T-helper 2 cell treated with Interferon-gamma antibody and Interleukin-4, amounts not matched to agents 5 μg/mL and 100 μg/mL, for 36 hours (primary cell): Measurements from ENCODE around the gene MFRP.

Experiments
- DNase-seq: peaks from one replicate; pipeline ENCODE4 v3.0.0; 2021; ENCODE audit warnings: low spot score
- H3K27ac Mint-ChIP-seq: one replicate; pipeline ENCODE4 v1.8.0; 2021; ENCODE audit warnings: mild to moderate bottlenecking, mixed read lengths
- H3K27me3 Mint-ChIP-seq: one replicate; pipeline ENCODE4 v1.8.0; 2021; ENCODE audit warnings: low read depth, mixed read lengths
- H3K36me3 Mint-ChIP-seq: one replicate; pipeline ENCODE4 v1.8.0; 2021; ENCODE audit warnings: low read depth, mixed read lengths
- H3K4me1 Mint-ChIP-seq: one replicate; pipeline ENCODE4 v1.8.0; 2021; ENCODE audit warnings: low read depth, mixed read lengths
- H3K4me3 Mint-ChIP-seq: one replicate; pipeline ENCODE4 v1.8.0; 2022; ENCODE audit warnings: mild to moderate bottlenecking, moderate library complexity, mixed read lengths
- H3K9me3 Mint-ChIP-seq: one replicate; pipeline ENCODE4 v1.8.0; 2021; ENCODE audit warnings: mixed read lengths

Gene MFRP

DNA sequence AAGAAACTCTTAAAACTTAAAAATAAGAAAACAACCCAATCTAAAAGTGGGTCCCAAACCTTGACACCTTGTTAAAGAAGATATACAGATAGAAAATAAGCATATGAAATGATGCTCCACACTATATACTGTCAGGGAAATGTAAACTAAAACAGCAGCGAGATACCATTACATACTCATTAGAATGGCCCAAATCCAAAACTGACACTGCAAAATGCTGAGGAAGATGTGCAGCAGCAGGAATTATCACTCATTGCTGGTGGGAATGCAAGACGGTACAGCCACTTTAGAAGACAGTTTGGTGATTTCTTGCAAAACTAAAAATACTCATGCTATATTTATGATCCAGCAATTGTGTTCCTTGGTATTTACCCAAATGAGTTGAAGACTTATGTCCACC lies 17.2 kb downstream of the MFRP start:
- no peaks in the 10 kb centered on the region for H3K9me3 Mint-ChIP-seq
- H3K36me3 Mint-ChIP-seq, result no peaks in the 10 kb centered on the region
- no peak overlapping the region for H3K4me3 Mint-ChIP-seq
- H3K27ac Mint-ChIP-seq, result no peak overlapping the region
- H3K27me3 Mint-ChIP-seq, result peaks cover 15% of the 10 kb centered on the region
- H3K4me1 Mint-ChIP-seq, result peaks cover 7% of the 10 kb centered on the region
- DNase-seq, result no peak

DNA sequence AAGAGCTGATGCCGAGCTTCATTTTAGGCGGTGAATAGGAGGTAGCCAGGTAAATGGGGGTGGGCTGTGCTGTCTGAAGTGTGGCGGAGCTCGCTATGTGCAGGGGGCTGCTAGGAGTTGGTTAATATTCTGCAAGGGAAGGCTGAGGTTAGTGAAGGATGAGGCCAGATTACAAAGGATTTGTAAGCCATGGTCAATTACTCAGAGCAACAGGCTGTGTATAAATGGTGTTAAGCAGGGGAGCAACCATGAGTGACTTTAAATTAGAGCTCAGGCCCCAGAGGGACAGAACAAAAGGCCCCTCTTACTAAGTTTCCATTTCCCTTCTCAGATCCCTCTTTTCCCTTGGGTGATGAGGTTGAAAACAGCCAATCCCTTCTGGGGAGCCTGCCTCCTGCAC lies 22.3 kb downstream of the MFRP start:
- no peaks in the 10 kb centered on the region for H3K9me3 Mint-ChIP-seq
- H3K4me1 Mint-ChIP-seq, result peaks cover 15% of the 10 kb centered on the region
- peaks cover 8% of the 10 kb centered on the region for H3K27me3 Mint-ChIP-seq
- no peak overlapping the region for H3K4me3 Mint-ChIP-seq
- no peaks in the 10 kb centered on the region for H3K36me3 Mint-ChIP-seq
- DNase-seq, result no peak
- no peak overlapping the region for H3K27ac Mint-ChIP-seq

DNA sequence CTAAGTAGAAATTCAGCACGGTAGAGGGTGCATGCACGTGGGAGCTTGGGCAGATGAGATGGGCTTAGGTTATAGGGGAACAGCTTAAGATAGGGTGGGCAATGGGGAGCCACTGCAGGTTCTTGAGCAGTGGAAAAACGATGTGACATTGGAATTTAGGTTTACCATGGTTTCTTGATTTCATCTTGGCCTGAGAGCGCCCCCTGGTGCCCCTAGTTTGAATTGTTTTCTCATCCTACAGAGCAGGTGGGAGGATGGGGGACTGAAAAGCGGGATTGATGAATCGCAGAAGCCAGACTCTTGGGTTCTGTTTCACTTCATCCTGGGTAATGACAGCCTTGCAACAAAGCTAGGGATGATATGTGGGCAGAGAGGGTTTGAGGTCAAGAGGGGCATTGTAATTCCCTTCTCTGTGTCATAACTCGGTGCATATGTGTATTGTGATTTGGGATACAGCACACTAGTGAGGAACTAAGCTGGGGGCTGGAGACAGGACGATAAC lies 22.9 kb downstream of the MFRP start:
- Mint-ChIP-seq H3K9me3 (no peaks in the 10 kb centered on the region), H3K27me3 (peaks cover 9% of the 10 kb centered on the region), H3K36me3 (no peaks in the 10 kb centered on the region), H3K27ac (no peak overlapping the region), H3K4me3 (no peak overlapping the region), H3K4me1 (peaks cover 19% of the 10 kb centered on the region)
- peak; percentile 64 for DNase-seq

DNA sequence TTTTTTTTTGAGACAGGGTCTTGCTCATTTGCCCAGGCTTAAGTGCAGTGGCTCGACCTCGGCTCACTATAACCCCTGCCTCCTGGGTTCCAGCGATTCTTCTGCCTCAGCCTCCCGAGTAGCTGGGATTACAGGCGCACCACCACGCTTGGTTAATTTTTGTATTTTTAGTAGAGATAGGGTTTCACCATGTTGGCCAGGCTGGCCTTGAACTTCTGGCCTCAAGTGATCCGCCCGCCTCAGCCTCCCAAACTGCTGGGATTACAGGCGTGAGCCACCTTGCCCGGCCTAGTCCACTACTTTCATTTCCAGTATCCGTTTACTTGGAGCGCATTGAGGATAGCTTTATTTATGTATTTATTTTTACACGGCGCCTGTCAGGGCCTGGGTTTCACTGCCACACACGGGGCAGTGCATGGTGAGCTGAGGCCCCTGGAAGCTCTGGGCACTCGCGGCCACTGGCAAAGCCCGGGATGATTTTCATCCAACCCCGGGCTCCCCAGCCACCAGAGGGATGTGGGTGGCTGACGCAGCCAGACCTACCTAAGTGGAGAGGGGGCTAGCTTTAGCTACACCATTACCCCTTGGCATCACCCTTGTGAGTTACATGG lies 23.5 kb downstream of the MFRP start:
- peaks cover 10% of the 10 kb centered on the region for H3K27me3 Mint-ChIP-seq
- H3K27ac Mint-ChIP-seq, result no peak overlapping the region
- DNase-seq, result no peak
- H3K4me1 Mint-ChIP-seq, result peaks cover 20% of the 10 kb centered on the region
- no peaks in the 10 kb centered on the region for H3K9me3 Mint-ChIP-seq
- no peaks in the 10 kb centered on the region for H3K36me3 Mint-ChIP-seq
- H3K4me3 Mint-ChIP-seq, result no peak overlapping the region

DNA sequence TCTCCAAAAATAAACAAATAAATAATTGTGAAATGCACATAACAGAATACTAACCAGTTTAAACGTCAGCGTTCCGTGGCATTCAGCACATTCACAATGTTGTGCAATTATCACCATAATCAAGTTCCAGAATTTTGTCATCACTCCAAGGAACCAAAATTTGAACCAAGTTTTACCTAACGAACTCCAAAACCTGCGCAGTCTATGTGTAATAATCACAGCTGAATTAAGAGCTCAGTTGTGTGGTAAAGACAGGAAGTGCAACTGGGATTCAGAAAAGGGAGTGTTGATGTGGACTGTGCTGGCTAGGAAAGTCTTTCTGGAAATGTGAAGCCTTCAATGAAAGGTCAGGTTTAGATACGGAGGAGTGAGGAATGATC lies 24.2 kb downstream of the MFRP start:
- Mint-ChIP-seq H3K4me3 (no peak overlapping the region), H3K27ac (no peak overlapping the region), H3K9me3 (no peaks in the 10 kb centered on the region), H3K36me3 (no peaks in the 10 kb centered on the region), H3K27me3 (peaks cover 16% of the 10 kb centered on the region), H3K4me1 (peaks cover 20% of the 10 kb centered on the region)
- DNase-seq, result no peak

DNA sequence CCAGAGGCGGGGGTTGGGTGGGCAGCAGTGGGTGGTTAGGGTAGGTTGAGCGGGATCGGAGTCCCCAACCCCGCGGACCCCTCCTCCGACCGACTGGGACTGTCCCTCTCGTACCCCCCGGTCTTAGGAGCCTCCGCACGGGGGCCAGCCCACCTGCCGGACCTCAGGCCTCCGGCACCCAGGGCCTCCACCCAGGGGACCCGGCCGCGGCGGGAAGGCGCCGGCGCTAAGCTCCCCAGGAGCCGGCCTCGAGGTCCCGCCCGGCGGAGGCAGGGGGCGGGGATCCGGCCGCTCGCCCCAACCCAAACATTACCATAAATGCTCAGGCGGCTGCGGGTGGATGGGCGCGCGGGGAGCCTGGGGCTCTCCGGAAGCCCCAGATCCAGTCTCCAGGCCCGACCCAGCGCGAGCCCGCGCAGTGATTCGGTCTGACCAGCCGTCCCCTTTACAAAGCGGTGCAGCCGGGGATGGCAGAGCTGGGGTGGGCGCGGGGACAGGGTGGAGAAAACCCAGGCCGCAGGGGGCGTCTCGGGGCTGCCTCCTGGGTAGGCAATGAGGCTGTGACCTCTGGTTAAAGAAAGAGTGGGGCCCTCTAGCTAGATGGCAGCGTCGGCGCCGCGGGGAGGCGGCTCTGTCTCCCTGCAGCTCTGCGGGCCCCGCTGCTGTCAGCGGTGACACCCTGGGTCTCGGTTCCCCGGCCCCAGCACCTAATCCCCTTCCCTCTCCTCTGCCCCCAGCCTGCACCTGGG lies 25.6 kb downstream of the MFRP start:
- Mint-ChIP-seq H3K9me3 (no peaks in the 10 kb centered on the region), H3K4me1 (peaks cover 20% of the 10 kb centered on the region)
- DNase-seq, result peak; percentile 65

DNA sequence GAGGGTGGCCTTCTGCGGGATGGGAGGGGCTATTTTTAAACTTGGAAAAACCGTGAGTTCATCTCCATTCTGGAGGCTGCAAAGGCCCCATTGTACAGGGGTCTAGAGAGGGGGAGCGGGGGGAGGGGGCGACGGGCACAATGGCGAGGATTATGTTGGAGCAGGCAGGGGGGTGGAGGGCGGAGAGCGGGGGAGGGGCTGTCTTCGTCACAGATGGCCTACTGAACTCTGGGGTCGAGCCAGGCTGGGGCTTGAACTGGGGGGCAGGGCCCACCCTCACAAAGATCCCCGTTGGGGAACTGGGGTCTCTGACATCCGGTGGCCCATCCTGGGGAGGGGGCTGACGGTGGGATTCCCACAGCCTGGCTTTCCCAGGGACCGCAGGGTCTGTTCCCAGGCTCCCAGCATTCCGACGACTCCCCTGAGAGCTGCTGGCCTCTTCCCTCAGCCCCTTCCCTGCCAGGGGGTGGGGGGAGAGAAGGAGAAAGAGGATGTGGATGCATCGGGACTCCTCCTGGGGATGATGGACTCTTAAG lies 26.2 kb downstream of the MFRP start:
- Mint-ChIP-seq H3K9me3 (no peaks in the 10 kb centered on the region), H3K4me3 (peak overlapping the region; percentile 82), H3K27ac (peak overlapping the region; percentile 79)

More for the DNA sequence above, 25.6 kb downstream of the MFRP start:
- Mint-ChIP-seq H3K4me3 (peak overlapping the region; percentile 83), H3K27ac (peak overlapping the region; percentile 87), H3K27me3 (peaks cover 22% of the 10 kb centered on the region), H3K36me3 (no peaks in the 10 kb centered on the region)

DNA sequence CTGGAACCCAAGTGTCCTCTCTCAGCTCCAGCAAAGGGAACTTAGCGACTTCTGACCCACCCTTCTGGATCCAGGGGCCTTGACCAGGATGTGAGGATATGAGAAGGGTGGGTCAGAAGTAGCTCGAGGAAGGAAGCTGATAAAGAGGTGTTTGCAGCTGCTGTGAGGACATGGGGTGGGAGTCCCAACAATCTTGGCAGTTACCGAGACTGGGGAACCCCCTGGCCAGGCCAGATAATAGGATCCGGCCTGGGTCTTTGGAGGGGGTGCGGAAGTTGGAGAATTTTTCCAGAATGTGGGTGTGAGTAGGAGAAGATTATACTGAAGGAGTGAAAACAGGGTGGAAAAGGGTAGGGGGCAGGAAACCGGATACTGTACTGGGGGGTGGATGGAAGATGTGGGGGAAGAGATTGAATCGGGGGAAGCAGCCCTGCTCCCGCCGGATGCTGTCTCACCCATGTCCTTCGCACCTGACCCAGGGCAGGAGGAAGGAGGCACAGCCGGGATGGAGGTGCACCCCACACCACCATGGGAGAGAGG lies 26.7 kb downstream of the MFRP start:
- H3K4me3 Mint-ChIP-seq, result peak overlapping the region; percentile 82

More for the DNA sequence above, 26.2 kb downstream of the MFRP start:
- H3K36me3 Mint-ChIP-seq, result no peaks in the 10 kb centered on the region
- H3K27me3 Mint-ChIP-seq, result peaks cover 29% of the 10 kb centered on the region
- DNase-seq, result no peak
- peaks cover 25% of the 10 kb centered on the region for H3K4me1 Mint-ChIP-seq

DNA sequence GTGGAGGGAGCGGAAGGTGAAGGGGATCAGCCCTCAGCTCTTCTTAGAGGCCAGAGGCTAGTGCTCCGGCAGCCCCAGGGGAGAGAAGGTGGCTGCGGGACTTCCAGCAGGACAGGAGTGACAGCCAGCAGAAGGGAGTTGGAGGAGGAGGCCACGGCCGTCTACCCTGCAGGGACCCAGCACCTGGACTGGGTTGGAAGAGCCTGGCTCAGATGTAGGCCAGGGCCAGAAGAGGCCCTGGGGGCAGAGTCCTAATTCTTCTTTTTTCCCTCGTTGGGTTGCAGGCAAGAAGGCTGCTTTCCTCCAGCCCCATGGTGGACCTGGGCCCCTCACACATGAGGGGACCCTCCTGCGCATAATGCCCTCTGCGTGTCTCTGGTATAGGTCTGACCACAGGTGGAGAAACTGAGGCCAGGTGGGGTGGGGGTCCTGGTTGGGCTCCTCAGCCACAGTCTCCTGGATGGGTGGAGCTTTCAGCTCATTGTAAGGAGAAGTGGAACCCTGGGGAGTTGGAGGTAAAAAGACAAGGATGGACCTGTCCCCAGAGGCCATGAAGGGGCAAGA lies 27.3 kb downstream of the MFRP start:
- H3K9me3 Mint-ChIP-seq, result no peaks in the 10 kb centered on the region

More for the DNA sequence above, 26.7 kb downstream of the MFRP start:
- no peaks in the 10 kb centered on the region for H3K36me3 Mint-ChIP-seq
- no peaks in the 10 kb centered on the region for H3K9me3 Mint-ChIP-seq
- peaks cover 26% of the 10 kb centered on the region for H3K4me1 Mint-ChIP-seq
- peak overlapping the region; percentile 79 for H3K27ac Mint-ChIP-seq
- no peak for DNase-seq
- peaks cover 31% of the 10 kb centered on the region for H3K27me3 Mint-ChIP-seq

DNA sequence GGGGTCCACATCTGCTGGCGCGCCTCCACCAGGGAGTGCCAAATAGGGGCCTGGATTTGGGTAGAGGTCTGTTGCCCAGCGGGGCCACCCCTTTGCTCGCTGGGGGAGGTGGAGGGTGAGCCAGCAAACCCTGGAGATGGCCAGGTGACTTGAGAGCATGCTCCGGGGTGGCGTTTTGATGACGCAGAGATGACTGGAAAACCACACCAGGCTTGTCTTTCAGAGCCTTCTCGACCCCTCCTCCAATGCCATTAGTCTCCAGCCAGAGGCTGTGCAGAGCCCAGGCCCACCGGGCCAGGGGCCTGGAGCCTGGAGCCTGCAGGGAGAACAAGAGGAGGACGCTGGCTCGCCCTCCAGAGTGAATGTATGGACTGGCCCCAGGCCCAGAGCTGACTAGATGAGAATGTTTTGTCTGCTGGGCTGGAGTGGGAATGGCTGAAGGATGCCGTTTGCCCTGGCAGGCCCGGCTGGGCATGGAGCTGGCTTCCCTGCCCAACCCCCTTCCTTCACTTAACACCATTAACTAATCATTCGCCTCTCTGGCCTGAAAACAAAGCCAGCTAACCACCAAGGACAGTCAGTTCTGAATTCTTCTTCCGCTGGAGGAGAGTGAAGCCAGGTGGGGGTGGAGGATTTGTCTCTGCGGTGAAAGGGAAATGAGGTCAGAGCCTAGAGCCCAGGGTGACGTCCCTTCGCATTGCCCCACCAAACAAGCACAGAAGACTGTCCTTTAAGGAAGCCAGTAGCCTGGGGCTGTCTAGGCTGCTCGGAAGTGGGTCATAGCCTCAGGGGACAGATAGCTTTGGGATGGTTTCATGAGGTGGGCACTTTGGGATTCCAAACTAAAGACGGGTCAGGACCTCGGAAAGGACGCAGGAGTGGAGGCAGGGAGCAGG lies 28.0 kb downstream of the MFRP start:
- H3K27me3 Mint-ChIP-seq, result peaks cover 37% of the 10 kb centered on the region
- H3K4me3 Mint-ChIP-seq, result peak overlapping the region; percentile 30
- H3K27ac Mint-ChIP-seq, result peak overlapping the region; percentile 74
- no peaks in the 10 kb centered on the region for H3K36me3 Mint-ChIP-seq
- H3K9me3 Mint-ChIP-seq, result no peaks in the 10 kb centered on the region
- no peak for DNase-seq
- peaks cover 25% of the 10 kb centered on the region for H3K4me1 Mint-ChIP-seq

More for the DNA sequence above, 27.3 kb downstream of the MFRP start:
- no peak for DNase-seq
- Mint-ChIP-seq H3K27ac (peak overlapping the region; percentile 74), H3K27me3 (peaks cover 35% of the 10 kb centered on the region), H3K4me1 (peaks cover 26% of the 10 kb centered on the region), H3K4me3 (peak overlapping the region; percentile 82), H3K36me3 (no peaks in the 10 kb centered on the region)

DNA sequence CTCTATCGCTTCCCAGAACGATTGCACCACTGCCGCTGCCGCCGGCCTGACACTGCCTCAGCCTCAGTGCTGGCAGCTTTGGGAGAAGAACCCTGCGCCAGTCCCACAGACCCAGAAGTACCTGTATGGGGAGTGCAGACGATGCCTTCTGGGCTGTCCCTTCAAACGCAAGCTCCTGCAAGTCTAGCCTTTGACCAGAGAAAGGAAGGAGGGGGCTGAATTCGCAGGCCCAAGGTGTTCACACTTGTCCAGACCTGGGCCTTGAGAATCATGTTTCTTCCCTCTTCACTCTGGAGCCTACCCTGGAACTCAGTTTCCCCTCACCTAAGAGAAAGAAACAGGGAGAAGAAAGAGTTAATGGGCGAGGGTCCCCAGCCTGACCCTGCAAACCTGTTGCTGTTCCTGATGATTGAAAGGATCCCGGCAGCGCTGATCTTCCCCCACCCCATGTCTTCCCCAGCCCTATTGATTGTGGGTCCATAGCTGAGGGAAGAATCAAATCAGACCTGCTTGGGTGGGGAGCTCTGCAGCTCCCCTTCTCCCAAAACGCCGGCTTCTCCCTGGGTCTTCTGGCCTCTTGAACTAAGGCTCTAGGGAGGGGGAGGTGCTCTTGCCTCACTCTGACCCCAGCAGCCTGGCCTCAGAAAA lies 28.8 kb downstream of the MFRP start:
- Mint-ChIP-seq H3K9me3 (no peaks in the 10 kb centered on the region), H3K27ac (no peak overlapping the region), H3K4me1 (peaks cover 25% of the 10 kb centered on the region), H3K4me3 (no peak overlapping the region), H3K36me3 (no peaks in the 10 kb centered on the region), H3K27me3 (peaks cover 37% of the 10 kb centered on the region)
- DNase-seq, result no peak

DNA sequence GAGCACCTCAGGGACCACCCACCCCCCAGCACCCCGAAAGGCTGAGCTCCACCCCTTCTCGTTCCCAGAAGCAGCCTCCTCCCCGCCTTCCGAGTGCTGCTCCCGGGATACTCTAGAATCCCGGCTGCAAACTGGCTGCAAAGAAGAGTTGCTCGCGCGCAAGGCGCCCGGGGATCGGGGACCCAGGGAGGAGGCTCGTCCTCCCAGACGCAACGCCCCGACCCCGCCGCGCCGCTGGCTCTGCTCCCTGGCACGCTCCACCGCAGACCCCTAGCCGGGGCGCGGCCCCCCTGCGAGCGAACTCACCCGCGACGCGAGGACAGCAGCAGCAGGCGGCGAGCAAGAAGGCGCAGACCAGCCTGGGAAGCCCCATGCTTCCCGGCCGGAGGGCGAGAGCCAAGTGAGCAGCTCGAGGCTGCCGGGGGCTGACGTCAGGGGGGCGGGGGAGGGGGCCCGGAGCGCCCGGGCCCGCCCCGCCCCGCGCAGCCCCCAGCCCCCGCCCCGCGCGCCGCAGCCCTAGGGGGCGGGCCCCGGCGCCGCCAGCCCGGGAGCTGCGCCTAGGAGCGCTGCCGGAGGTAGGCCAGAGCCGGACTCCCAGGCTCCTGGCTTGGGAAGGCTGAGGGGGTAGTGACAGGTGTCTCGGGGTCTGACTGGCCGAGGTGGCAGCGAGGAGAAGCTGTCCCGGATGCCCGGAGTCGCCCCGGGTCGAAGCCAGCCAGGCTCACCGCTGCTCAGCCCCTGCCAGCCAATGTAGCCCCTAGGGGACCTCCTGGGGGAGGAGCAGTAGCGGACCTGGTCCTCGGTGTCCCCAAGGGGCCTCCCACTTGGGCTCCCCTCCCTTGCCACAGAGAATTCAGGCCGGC lies 29.5 kb downstream of the MFRP start, which contains the start of gene MCAM:
Gene MCAM (minus strand): TSS at position 402 of the 863 bp plus-strand sequence. CDS start 29 bp downstream, at position 373.
- Mint-ChIP-seq H3K4me3 (peak within 1 kb of the TSS; percentile 50), H3K36me3 (no peaks in the 10 kb centered on the region), H3K27ac (no peak within 1 kb of the TSS), H3K4me1 (peaks cover 21% of the 10 kb centered on the region), H3K27me3 (peaks cover 37% of the 10 kb centered on the region), H3K9me3 (no peaks in the 10 kb centered on the region)
- no peak for DNase-seq
